Measurements from ENCODE around the gene ZNF175. TPM values are rescaled to one million over a fixed set of nuclear protein-coding genes. Genes with fewer than 3 reads are reported as not detected.

The ZNF175 gene
- total and polyA plus RNA-seq, 9 of the 15 experiments (the other 6 are each of a cell fraction or from before 2014, with no cell fraction given) = 3.7 to 37.9 (median 14.0) TPM

DNA sequence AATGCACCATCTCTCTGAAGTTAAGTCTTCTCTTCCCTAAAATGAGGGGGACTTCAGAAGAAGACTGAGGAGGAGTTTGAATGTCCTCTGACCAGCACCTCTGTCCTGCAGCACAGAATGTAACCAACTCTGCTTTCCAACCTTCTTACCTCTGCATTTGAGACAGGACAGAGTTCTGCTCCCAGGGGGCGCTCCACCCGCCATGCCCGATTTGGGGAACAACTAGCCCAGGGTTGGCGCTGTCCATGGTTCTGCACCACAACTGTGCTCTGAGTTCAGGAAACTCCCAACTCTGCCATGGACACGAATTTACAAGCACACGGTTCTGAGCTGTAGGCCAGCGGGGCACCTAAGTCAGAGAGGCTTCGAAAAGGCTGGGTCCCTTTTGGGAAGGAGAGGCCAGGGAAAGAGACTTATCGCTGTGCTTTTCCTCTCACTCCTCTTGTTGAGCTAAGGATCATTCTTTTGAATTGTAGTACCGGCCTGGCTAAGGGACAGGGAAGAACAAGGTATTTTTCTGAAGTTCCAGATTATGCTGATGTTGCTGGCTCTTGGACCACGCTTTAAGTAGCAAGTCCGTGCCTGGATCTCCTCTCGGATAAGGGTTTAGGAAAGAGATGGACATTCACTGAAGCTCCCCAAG, 37.0 kb downstream of the ZNF175 start (continued):
- TF ChIP-seq, protein P1, sequence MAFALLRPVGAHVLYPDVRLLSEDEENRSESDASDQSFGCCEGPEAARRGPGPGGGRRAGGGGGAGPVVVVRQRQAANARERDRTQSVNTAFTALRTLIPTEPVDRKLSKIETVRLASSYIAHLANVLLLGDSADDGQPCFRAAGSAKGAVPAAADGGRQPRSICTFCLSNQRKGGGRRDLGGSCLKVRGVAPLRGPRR (CRISPR knock-in tag; IDR thresholded peaks at IDR 0.05) = no peak
- TF ChIP-seq ZBTB17 (CRISPR knock-in tag; IDR thresholded peaks at IDR 0.05) = no peak
- TF ChIP-seq, protein P2, sequence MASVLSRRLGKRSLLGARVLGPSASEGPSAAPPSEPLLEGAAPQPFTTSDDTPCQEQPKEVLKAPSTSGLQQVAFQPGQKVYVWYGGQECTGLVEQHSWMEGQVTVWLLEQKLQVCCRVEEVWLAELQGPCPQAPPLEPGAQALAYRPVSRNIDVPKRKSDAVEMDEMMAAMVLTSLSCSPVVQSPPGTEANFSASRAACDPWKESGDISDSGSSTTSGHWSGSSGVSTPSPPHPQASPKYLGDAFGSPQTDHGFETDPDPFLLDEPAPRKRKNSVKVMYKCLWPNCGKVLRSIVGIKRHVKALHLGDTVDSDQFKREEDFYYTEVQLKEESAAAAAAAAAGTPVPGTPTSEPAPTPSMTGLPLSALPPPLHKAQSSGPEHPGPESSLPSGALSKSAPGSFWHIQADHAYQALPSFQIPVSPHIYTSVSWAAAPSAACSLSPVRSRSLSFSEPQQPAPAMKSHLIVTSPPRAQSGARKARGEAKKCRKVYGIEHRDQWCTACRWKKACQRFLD (CRISPR knock-in tag; IDR thresholded peaks at IDR 0.05) = peak; percentile 50; the same call in 1 of the 2 replicates
- peak; percentile 74 for TF ChIP-seq CREM (IDR thresholded peaks at IDR 0.05; ENCODE audit: low read depth)
- TF ChIP-seq RB1 (IDR thresholded peaks at IDR 0.05; ENCODE audit: low read depth) = peak; percentile 68
- no peak for TF ChIP-seq POLR2AphosphoS5 (IDR thresholded peaks at IDR 0.05; ENCODE audit: control insufficient read depth, insufficient read depth, low read depth, low read length)
- TF ChIP-seq, protein P3, sequence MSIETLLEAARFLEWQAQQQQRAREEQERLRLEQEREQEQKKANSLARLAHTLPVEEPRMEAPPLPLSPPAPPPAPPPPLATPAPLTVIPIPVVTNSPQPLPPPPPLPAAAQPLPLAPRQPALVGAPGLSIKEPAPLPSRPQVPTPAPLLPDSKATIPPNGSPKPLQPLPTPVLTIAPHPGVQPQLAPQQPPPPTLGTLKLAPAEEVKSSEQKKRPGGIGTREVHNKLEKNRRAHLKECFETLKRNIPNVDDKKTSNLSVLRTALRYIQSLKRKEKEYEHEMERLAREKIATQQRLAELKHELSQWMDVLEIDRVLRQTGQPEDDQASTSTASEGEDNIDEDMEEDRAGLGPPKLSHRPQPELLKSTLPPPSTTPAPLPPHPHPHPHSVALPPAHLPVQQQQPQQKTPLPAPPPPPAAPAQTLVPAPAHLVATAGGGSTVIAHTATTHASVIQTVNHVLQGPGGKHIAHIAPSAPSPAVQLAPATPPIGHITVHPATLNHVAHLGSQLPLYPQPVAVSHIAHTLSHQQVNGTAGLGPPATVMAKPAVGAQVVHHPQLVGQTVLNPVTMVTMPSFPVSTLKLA (conservative IDR thresholded peaks at IDR 0.05) = peak; percentile 65 to 89
- TF ChIP-seq SREBF2 (CRISPR knock-in tag; IDR thresholded peaks at IDR 0.05) = no peak
- no peak for TF ChIP-seq ZNF146 (CRISPR knock-in tag; IDR thresholded peaks at IDR 0.05; ENCODE audit: unreplicated experiment)
- no peak for TF ChIP-seq TCF7 (IDR thresholded peaks at IDR 0.05; ENCODE audit: borderline replicate concordance)
- peak; percentile 100 for TF ChIP-seq EHMT2 (IDR thresholded peaks at IDR 0.05)
- TF ChIP-seq, protein P4, sequence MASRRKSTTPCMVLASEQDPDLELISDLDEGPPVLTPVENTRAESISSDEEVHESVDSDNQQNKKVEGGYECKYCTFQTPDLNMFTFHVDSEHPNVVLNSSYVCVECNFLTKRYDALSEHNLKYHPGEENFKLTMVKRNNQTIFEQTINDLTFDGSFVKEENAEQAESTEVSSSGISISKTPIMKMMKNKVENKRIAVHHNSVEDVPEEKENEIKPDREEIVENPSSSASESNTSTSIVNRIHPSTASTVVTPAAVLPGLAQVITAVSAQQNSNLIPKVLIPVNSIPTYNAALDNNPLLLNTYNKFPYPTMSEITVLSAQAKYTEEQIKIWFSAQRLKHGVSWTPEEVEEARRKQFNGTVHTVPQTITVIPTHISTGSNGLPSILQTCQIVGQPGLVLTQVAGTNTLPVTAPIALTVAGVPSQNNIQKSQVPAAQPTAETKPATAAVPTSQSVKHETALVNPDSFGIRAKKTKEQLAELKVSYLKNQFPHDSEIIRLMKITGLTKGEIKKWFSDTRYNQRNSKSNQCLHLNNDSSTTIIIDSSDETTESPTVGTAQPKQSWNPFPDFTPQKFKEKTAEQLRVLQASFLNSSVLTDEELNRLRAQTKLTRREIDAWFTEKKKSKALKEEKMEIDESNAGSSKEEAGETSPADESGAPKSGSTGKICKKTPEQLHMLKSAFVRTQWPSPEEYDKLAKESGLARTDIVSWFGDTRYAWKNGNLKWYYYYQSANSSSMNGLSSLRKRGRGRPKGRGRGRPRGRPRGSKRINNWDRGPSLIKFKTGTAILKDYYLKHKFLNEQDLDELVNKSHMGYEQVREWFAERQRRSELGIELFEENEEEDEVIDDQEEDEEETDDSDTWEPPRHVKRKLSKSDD (conservative IDR thresholded peaks at IDR 0.05; ENCODE audit: low read length) = no peak
- no peak for TF ChIP-seq COPS2 (conservative IDR thresholded peaks at IDR 0.05)
- TF ChIP-seq MEF2A (IDR thresholded peaks at IDR 0.05; ENCODE audit: control insufficient read depth, low read depth, low read length) = no peak
- TF ChIP-seq CBX5 (IDR thresholded peaks at IDR 0.05; ENCODE audit: borderline replicate concordance, low read depth) = no peak
- no peak for TF ChIP-seq HOXB6 (CRISPR knock-in tag; IDR thresholded peaks at IDR 0.05; ENCODE audit: borderline replicate concordance)
- TF ChIP-seq, protein P5, sequence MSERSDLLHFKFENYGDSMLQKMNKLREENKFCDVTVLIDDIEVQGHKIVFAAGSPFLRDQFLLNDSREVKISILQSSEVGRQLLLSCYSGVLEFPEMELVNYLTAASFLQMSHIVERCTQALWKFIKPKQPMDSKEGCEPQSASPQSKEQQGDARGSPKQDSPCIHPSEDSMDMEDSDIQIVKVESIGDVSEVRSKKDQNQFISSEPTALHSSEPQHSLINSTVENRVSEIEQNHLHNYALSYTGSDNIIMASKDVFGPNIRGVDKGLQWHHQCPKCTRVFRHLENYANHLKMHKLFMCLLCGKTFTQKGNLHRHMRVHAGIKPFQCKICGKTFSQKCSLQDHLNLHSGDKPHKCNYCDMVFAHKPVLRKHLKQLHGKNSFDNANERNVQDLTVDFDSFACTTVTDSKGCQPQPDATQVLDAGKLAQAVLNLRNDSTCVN (CRISPR knock-in tag; IDR thresholded peaks at IDR 0.05) = 0 out of 2 replicates have a peak, but pooled peaks have one; percentile 24
- no peak for TF ChIP-seq NFYB (IDR thresholded peaks at IDR 0.05; ENCODE audit: extremely low read depth, insufficient read length)
- no peak for TF ChIP-seq PPARD (CRISPR knock-in tag; IDR thresholded peaks at IDR 0.05)
- no peak for TF ChIP-seq TSC22D4 (tag; IDR thresholded peaks at IDR 0.05)
- TF ChIP-seq BRCA1 (IDR thresholded peaks at IDR 0.05) = no peak
- no peak for TF ChIP-seq BRCA1 (CRISPR knock-in tag; IDR thresholded peaks at IDR 0.05)

All from K562 (cell line).